ENCODE data around the gene C2orf15.
A peak's percentile ranks its signal among the peaks of the same experiment; 100 is the strongest.
"Not testable (repeated sequence)": the region's sequence is repeated elsewhere in the genome, so short reads cannot be mapped to it uniquely, and the experiment has no call there.

Gene C2orf15

DNA sequence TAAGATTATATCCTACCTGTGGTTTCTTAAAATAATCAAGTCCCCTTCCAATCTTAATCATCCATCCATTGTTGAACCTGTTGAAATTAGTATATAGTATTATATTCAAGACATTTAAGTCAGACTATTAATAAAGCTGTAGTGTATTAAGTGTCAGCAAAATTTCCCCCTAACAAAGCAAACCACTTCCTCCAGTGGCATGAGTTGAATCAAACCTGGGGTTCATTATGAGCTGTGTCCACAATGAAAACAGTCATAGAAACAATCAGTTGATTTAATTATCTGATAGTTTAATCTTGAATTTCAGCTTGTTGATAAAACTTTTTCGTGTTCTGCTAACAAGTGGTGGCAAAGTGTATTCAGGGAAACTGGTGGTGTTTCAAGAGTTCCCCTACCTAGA lies 28.0 kb downstream of the C2orf15 start:
- no peak for DNase-seq

GRCh38 chr2:99171377-99172140 lies 30.1 kb downstream of the C2orf15 start:
- DNase-seq = no peak

GRCh38 chr2:99180755-99181623 lies 39.5 kb downstream of the C2orf15 start, which contains the start of the genes MITD1 and MRPL30:
MITD1 (minus strand) TSS chr2:99181058; CDS start chr2:99180981, 77 bp downstream.
MRPL30 (plus strand) TSS chr2:99181184; CDS start chr2:99186204, 5,020 bp downstream.
- peak; percentile 84 for DNase-seq

DNA sequence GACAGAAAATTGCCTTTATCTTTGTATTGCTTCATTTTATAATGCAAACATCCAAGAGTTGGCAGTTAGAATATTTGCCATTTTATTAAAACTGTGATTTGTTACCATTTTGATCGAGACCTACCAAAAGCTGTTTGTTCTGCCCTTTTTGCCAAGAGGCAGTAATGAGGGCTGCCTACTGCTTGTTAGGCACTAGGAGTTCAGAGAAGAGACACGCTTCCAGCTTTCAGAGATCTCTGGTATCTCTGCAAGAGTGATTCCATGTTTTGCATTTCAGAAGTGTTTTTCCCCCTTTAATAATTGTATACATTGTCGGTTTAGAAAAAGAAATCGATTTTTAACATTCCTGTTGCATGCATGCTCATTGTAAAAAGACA lies 40.1 kb downstream of the C2orf15 start:
- DNase-seq = no peak

DNA sequence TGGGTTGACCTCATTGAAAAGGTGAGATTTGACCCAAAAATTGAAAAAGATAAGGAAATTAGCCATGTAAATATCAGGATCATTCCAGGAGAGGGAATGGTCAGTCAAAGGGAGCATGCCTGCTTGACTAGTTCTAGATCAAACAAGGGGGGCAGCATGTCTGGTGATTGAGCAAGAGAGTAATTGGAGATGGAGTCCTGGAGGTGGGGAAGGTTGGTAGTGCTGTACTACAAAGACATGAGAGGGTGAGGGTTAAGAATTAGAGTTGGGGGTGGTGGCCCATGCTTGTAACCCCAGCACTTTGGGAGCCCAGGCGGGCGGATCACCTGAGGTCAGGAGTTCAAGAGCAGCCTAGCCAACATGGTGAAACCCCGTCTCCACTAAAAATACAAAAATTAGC lies 41.5 kb downstream of the C2orf15 start:
- DNase-seq = no peak

- DNase-seq = no peak
Measured at GRCh38 chr2:99184811-99185210, 43.3 kb downstream of the C2orf15 start.

DNA sequence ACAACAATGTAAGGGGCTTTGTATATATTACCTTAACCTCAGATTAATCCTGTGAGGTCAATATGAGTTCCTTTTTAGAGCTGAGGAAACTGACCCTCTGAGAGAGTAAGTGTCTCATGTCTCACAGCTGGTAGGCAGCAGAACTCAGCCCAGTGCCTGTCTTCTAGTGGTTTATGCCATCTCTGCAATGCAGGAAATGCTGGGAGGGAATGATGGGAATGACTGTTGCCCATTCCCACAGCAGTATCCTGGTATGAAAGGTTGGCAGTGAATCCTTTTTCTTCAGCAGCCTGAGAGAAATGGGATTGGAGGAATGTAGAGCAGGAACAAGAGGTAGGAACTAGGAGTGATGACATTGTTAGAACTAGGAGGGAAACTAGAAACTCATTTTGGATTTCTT lies 45.5 kb downstream of the C2orf15 start:
- no peak for DNase-seq

DNA sequence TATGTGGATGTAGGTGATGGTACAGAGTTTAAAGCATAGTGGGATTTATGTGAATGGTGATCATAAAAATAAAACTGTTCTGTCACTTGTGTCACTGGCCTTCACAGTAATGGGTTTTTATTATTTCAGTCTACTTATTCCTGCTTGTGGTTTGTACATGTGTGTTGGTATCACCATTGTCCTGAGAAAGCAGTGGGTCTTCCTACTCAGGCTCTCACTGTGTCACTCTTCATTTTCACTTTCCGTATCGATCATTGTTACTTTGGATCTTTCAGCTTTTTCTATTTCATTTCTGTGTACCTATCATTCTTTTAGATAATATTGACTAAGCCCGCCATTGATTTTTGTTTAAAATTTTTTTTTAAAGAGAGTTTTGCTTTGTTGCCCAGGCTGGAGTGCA lies 46.9 kb downstream of the C2orf15 start:
- no peak for DNase-seq

GRCh38 chr2:99190548-99190947 lies 49.0 kb downstream of the C2orf15 start:
- DNase-seq = no peak

DNA sequence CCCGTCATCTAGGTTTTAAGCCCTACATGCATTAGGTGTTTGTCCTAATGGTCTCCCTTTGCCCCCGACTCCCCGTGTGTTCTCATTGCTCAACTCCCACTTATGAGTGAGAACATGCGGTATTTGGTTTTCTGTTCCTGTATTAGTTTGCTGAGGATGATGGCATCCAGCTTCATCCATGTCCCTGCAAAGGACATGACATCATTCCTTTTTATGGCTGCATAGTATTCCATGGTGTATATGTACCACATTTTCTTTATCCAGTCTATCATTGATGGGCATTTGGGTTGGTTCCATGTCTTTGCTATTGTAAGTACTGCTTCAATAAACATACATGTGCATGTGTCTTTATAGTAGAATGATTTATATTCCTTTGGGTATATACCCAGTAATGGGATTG lies 50.9 kb downstream of the C2orf15 start:
- DNase-seq = not testable (repeated sequence)

DNA sequence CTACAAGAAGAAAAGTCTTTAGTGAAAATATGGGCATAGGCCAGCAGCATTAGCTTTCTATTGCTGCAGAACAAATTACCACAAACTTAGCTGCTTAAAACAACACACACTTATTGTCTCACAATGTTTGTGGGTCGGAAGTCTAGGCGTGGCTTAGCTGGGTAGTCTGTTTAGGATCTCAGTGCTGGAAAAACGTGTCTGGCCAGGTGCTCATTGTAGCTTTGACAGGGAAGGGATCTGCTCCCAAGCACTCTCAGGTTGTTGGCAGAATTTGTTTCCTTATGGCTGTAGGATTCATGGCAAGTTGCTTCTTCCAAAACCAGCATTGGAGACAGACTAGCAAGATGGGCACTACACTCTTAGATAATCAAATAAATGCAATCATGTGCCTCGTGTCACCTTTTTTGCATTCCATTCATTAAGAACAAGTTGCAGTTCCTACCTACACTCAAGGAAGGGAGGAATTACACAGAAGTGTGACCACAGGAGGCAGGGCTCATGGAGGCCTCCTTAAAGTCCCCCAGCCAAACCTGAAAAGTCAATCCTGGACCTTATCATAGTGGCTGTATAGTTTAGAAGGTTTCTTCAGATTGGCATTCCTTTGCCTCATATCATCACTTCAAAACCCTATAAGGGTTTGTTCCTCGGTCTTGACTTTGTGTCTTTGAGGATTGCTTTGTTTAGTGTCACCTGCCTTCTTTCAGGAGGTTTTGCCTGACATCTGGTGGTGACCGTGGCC lies 56.8 kb downstream of the C2orf15 start:
- no peak for DNase-seq

GRCh38 chr2:99200076-99200800 lies 58.7 kb downstream of the C2orf15 start:
- DNase-seq = no peak

Measured in activated CD4-positive, CD25-positive, alpha-beta regulatory T cell treated with anti-CD3 and anti-CD28 coated beads, Interleukin-2, amount 50 U/mL, for 72 hours (primary cell).